Tibial nerve (tissue), 4 donors: ENCODE data around the gene DGLUCY. TPM values are rescaled to one million over a fixed set of nuclear protein-coding genes. Genes with fewer than 3 reads are reported as not detected.

Experiments
- DNase-seq, 2 donors: peaks; one replicate each; pipeline ENCODE4 v3.0.0-alpha.2; 2019; ENCODE audit warnings: low spot score in 2 of 2
- H3K27ac ChIP-seq, 4 donors: fragments of 200-600 bp; sonication (generic) in 3 of 4; one replicate each; pipeline ENCODE4 v1.5.1; 2017 to 2019; ENCODE audit warnings: mild to moderate bottlenecking in 1 of 4
- H3K27me3 ChIP-seq, 2 donors: fragments of 200-600 bp; sonication (generic) in 1 of 2; one replicate each; pipeline versions ENCODE4 v1.5.1 to v1.6.0; 2017 to 2019
- H3K36me3 ChIP-seq, 3 donors: fragments of 200-600 bp; sonication (generic); one replicate each; pipeline ENCODE4 v1.5.1; 2018 to 2019
- H3K4me1 ChIP-seq, 4 donors: fragments of 200-600 bp; sonication (generic) in 3 of 4; one replicate each; pipeline ENCODE4 v1.5.1; 2017 to 2019
- H3K4me3 ChIP-seq, 4 donors: fragments of 200-600 bp; sonication (generic) in 3 of 4; one replicate each; pipeline ENCODE4 v1.5.1; 2017 to 2019; ENCODE audit warnings: mild to moderate bottlenecking in 1 of 4, moderate library complexity in 1 of 4
- H3K9me3 ChIP-seq, 4 donors: fragments of 200-600 bp; sonication (generic) in 3 of 4; one replicate each; pipeline ENCODE4 v1.5.1; 2017 to 2019
- CTCF ChIP-seq, 5 experiments: fragments of 200-600 bp in 3 of 5; fragments of 450-650 bp in 2 of 5; sonication (generic) in 3 of 5; IDR thresholded peaks; one replicate each; pipeline ENCODE4 v1.5.1; 2016 to 2019; ENCODE audit warnings: antibody characterized with exemption in 5 of 5, mild to moderate bottlenecking in 3 of 5, moderate library complexity in 2 of 5
- EP300 ChIP-seq, 2 donors: sonication (generic); formaldehyde crosslinking; IDR thresholded peaks; one replicate each; pipeline ENCODE4 v1.6.1; 2017; ENCODE audit warnings: antibody characterized with exemption in 2 of 2, mild to moderate bottlenecking in 1 of 2
- POLR2A ChIP-seq, 2 donors: fragments of 450-650 bp; IDR thresholded peaks; one replicate each; pipeline ENCODE4 v1.6.1; 2017; ENCODE audit warnings: antibody characterized with exemption in 2 of 2, mild to moderate bottlenecking in 2 of 2, moderate library complexity in 2 of 2
- WGBS, 2 donors: methylation state at CpG; one replicate each; pipeline ENCODE4 v1.1.5; 2018; 5-methylcytosine and 5-hydroxymethylcytosine counted together
- total RNA-seq, 4 donors: library from RNA; depleted of rRNA; stranded (reverse); fragments of >200 nt; gene quantifications; one replicate each; pipeline ENCODE4 v1.1.0, GENCODE V29; 2016

DGLUCY gene
- total RNA-seq, 4 donors from 2014 or later = 41.6 to 55.5 (median 46.5) TPM

DNA sequence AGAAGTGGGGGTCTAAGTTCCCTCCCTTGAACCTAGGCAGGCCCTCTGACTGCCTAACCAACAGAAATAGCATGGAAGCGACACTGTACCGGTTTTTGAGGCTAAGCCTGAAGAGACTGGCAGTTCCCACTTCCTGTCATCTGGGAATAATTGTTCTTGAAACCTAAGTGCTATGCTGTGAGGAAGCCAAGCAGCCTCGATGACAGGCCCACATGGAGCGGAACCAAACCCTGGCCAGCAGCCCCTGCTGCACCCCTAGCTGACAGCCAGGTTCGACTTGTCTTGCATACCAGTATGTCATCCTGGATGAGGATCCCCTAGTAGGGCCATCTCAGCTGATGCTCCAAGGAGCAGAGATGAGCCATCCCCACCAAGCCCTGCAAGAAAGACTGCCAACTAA, 137.0 kb downstream of the DGLUCY start:
- peaks cover 0 to 10% (median 0%) of the 10 kb centered on the region in 4 donors for H3K9me3 ChIP-seq
- TF ChIP-seq POLR2A (IDR thresholded peaks at IDR 0.05) (no peak), CTCF (IDR thresholded peaks at IDR 0.05) (no peak), EP300 (IDR thresholded peaks at IDR 0.05) (no peak)
- 47 to 66% methylated on average over 5 of the region's 5 CpGs for WGBS, 2 donors
- peaks cover 0 to 22% (median 9%) of the 10 kb centered on the region in 4 donors for H3K4me1 ChIP-seq
- peaks cover 0 to 29% of the 10 kb centered on the region in 2 donors for H3K27me3 ChIP-seq
- DNase-seq = no peak
- H3K27ac ChIP-seq = no peak overlapping the region
- no peak overlapping the region for H3K4me3 ChIP-seq
- no peaks in the 10 kb centered on the region for H3K36me3 ChIP-seq

DNA sequence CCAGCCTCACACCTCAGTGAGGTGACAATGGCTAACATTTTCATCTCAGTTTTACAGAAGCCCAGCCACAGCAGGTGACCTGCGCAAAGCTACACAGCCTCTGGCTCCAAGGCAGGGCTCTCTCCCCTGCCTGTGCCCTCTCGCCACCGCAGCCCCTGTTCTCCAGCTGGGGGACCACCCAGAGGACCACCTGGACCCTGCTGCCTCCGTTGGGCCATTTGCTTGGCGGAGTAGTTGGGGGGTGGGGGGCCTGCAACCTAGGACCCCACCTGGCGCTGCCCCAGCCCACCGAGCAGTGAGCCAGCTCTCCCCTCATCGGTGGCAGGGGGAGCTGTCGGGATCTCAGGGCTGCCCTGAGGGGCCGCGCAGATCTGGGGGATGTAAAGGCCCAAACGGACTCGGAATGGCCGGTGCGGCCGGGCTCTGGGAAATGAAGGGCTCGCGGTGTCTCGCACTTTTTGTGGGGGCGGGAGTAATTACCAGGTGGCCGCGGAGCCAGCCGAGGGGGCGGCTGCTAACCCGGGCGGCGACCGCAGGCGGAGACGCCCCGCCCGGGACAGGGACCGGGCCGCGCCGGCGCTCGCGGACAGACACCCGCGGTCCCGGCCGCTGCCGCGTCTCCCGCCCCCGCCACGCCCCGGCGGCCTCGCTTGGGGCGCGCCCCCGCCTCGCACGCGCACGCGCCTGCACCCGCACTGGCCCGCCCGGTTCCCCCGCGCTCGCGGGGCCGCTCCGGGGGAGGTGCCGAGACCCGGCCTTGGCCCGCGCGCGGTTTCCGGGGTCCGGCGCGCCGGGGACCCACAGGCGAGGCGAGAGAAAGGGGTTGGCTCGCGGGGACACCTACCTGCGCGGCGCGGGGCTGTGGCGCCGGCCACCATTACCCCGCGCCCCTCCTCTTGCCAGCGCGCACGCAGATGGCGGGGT, 139.3 kb downstream of the DGLUCY start:
- 5 to 9% methylated on average over 15 to 22 of the region's 95 CpGs for WGBS, 2 donors
- DNase-seq = no peak
- no peaks in the 10 kb centered on the region for H3K36me3 ChIP-seq
- H3K27ac ChIP-seq = peak overlapping the region in 1 of 4 donors; percentile 62
- TF ChIP-seq EP300 (IDR thresholded peaks at IDR 0.05) = no peak
- TF ChIP-seq CTCF (IDR thresholded peaks at IDR 0.05) = no peak
- TF ChIP-seq POLR2A (IDR thresholded peaks at IDR 0.05) = no peak
- peak overlapping the region in 3 of 4 donors; percentile 22 to 57 (median 44) for H3K4me3 ChIP-seq
- peaks cover 0 to 22% (median 9%) of the 10 kb centered on the region in 4 donors for H3K4me1 ChIP-seq
- no peaks in the 10 kb centered on the region for H3K9me3 ChIP-seq
- H3K27me3 ChIP-seq = peaks cover 0 to 36% of the 10 kb centered on the region in 2 donors

DNA sequence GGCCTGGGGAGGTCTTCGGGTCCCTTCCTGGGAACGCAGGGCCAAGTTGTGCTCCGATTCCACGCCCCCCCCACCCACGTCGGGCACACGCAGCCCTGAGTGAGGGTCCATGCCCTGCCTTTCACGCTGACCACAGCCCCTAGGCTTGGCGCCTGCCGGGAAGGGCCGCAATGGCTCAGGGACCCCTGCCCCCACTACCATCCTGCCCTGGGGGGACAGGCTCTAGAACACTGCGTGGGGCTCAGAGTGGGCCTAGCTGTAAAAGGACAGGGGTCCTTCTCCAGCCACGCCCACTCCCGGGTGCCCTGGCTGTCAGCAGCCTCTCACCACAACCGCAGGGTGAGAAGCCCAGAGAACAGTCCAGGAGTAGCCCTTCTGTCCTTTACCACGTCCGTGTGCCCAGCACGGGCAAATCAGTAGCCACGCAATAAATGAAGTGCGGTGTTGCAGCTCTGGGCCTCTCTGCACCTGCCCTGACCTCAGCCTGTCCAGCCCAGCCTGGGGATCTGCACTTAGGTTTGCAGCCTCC, 140.0 kb downstream of the DGLUCY start:
- H3K36me3 ChIP-seq = no peaks in the 10 kb centered on the region
- H3K4me3 ChIP-seq = peak overlapping the region in 3 of 4 donors; percentile 22 to 57 (median 42)
- TF ChIP-seq CTCF (IDR thresholded peaks at IDR 0.05) = no peak
- TF ChIP-seq POLR2A (IDR thresholded peaks at IDR 0.05) = no peak
- no peak for TF ChIP-seq EP300 (IDR thresholded peaks at IDR 0.05)
- H3K9me3 ChIP-seq = no peaks in the 10 kb centered on the region
- 44 to 51% methylated on average over 7 to 18 of the region's 20 CpGs for WGBS, 2 donors
- H3K4me1 ChIP-seq = peaks cover 0 to 22% (median 9%) of the 10 kb centered on the region in 4 donors
- no peak for DNase-seq
- H3K27ac ChIP-seq = peak overlapping the region in 1 of 4 donors; percentile 62
- peaks cover 0 to 38% of the 10 kb centered on the region in 2 donors for H3K27me3 ChIP-seq

DNA sequence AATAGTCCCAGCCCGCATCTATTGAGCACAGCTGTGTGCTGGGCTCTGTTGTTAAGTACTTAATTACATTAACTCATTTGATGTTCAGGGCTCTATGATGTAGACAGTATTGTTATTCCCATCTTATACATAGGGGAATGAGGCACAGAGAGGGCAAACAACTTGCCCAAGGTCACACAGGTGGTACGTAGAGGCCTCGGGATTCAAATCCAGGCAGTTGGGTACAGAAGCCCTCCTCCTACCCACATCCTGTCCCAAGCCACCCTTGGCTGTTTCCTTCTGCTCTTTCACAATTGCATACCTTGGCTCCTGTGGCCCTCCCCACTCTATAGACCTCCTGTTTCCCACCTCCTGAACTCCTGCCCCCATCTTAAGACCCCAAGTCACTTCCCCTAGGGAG, 140.6 kb downstream of the DGLUCY start:
- Histone ChIP-seq H3K4me3 (no peak overlapping the region), H3K27me3 (peaks cover 0 to 44% of the 10 kb centered on the region in 2 donors), H3K36me3 (no peaks in the 10 kb centered on the region), H3K4me1 (peaks cover 0 to 22% (median 9%) of the 10 kb centered on the region in 4 donors), H3K27ac (no peak overlapping the region), H3K9me3 (no peaks in the 10 kb centered on the region)
- WGBS, 2 donors = 84 to 86% methylated on average over 3 of the region's 3 CpGs
- no peak for DNase-seq
- TF ChIP-seq EP300 (IDR thresholded peaks at IDR 0.05) = no peak
- no peak for TF ChIP-seq POLR2A (IDR thresholded peaks at IDR 0.05)
- no peak for TF ChIP-seq CTCF (IDR thresholded peaks at IDR 0.05)
